HK-2 (cell line): ENCODE data around the gene KCNQ2.

Experiments
- DNase-seq: peaks from one replicate; pipeline ENCODE4 v3.0.0-alpha.2; 2018; ENCODE audit not compliant: unreplicated experiment

KCNQ2 gene

GRCh38 chr20:63471002-63471716 is 1.3 kb downstream of the KCNQ2 start:
- DNase-seq: no peak

GRCh38 chr20:63470410-63470809 is 2.0 kb downstream of the KCNQ2 start:
- no peak for DNase-seq

- DNase-seq: no peak
Observed at GRCh38 chr20:63469713-63470101, 2.7 kb downstream of the KCNQ2 start.

- no peak for DNase-seq
Observed at GRCh38 chr20:63469019-63469712, 3.3 kb downstream of the KCNQ2 start.

GRCh38 chr20:63468421-63468820 is 4.0 kb downstream of the KCNQ2 start:
- no peak for DNase-seq

- no peak for DNase-seq
Observed at GRCh38 chr20:63467294-63468083, 5.0 kb downstream of the KCNQ2 start.

GRCh38 chr20:63466861-63467260 is 5.6 kb downstream of the KCNQ2 start:
- no peak for DNase-seq

- no peak for DNase-seq
Observed at GRCh38 chr20:63466250-63466825, 6.1 kb downstream of the KCNQ2 start.

- no peak for DNase-seq
Observed at GRCh38 chr20:63465380-63466249, 6.8 kb downstream of the KCNQ2 start.

- DNase-seq: no peak
Observed at GRCh38 chr20:63464289-63464635, 8.2 kb downstream of the KCNQ2 start.

GRCh38 chr20:63463400-63464288 is 8.8 kb downstream of the KCNQ2 start:
- peak; percentile 52 for DNase-seq

GRCh38 chr20:63462244-63462643 is 10.2 kb downstream of the KCNQ2 start:
- no peak for DNase-seq

GRCh38 chr20:63461104-63461763 is 11.2 kb downstream of the KCNQ2 start:
- peak; percentile 56 for DNase-seq

GRCh38 chr20:63459070-63459380 is 13.4 kb downstream of the KCNQ2 start:
- DNase-seq: no peak

- no peak for DNase-seq
Observed at GRCh38 chr20:63458170-63459069, 14.0 kb downstream of the KCNQ2 start.

- peak; percentile 88 for DNase-seq
Observed at GRCh38 chr20:63457737-63458136, 14.7 kb downstream of the KCNQ2 start.

- DNase-seq: no peak
Observed at GRCh38 chr20:63456429-63457284, 15.8 kb downstream of the KCNQ2 start.

GRCh38 chr20:63455568-63455859 is 16.9 kb downstream of the KCNQ2 start:
- DNase-seq: no peak
